GM13977 (cell line): Measurements from ENCODE around the gene IFNL1.
A peak's percentile ranks its signal among the peaks of the same experiment; 100 is the strongest.
"Not testable (repeated sequence)": the region's sequence is repeated elsewhere in the genome, so short reads cannot be mapped to it uniquely, and the experiment has no call there.

Source experiments
- DNase-seq: peaks from one replicate; pipeline ENCODE4 v3.0.0; 2012; ENCODE audit warnings: low spot score
- in situ Hi-C: fragments of 300-500 bp; cut with MboI; formaldehyde crosslinking; loops from one replicate; pipeline ENCODE4 v1.12.0; 2022; ENCODE audit warnings: low sequenced_read_pairs, low pct_unique_long_range_greater_than_20kb, mixed read lengths, inconsistent platforms; ENCODE audit not compliant: unreplicated experiment
- TF ChIP-seq, protein P1 (sequence below): IDR thresholded peaks from 2 replicates; pipeline ENCODE4 v1.5.1; 2012; ENCODE audit warnings: mild to moderate bottlenecking, control low read depth; ENCODE audit not compliant: insufficient read depth; ENCODE audit errors: extremely low read depth, missing control alignments

Gene IFNL1

DNA sequence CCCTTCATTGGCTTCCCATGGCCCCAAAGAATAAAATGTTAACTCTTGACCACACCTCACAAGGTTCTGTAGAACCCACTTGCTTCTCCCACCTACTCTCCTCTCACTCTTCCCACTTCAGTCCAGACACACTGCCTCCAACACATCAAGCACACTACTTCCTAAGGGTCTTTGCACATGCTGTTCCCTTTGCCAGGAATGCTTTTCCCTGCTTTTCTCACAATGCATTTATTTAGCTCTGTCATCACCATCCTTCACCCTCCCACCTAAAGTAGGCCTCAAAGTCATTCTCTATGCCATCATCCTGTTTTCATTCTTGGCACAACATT, 7.9 kb downstream of the IFNL1 start:
- TF ChIP-seq, protein P1, sequence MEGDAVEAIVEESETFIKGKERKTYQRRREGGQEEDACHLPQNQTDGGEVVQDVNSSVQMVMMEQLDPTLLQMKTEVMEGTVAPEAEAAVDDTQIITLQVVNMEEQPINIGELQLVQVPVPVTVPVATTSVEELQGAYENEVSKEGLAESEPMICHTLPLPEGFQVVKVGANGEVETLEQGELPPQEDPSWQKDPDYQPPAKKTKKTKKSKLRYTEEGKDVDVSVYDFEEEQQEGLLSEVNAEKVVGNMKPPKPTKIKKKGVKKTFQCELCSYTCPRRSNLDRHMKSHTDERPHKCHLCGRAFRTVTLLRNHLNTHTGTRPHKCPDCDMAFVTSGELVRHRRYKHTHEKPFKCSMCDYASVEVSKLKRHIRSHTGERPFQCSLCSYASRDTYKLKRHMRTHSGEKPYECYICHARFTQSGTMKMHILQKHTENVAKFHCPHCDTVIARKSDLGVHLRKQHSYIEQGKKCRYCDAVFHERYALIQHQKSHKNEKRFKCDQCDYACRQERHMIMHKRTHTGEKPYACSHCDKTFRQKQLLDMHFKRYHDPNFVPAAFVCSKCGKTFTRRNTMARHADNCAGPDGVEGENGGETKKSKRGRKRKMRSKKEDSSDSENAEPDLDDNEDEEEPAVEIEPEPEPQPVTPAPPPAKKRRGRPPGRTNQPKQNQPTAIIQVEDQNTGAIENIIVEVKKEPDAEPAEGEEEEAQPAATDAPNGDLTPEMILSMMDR: no peak
- DNase-seq: no peak
- in situ Hi-C loops: no loop called here

DNA sequence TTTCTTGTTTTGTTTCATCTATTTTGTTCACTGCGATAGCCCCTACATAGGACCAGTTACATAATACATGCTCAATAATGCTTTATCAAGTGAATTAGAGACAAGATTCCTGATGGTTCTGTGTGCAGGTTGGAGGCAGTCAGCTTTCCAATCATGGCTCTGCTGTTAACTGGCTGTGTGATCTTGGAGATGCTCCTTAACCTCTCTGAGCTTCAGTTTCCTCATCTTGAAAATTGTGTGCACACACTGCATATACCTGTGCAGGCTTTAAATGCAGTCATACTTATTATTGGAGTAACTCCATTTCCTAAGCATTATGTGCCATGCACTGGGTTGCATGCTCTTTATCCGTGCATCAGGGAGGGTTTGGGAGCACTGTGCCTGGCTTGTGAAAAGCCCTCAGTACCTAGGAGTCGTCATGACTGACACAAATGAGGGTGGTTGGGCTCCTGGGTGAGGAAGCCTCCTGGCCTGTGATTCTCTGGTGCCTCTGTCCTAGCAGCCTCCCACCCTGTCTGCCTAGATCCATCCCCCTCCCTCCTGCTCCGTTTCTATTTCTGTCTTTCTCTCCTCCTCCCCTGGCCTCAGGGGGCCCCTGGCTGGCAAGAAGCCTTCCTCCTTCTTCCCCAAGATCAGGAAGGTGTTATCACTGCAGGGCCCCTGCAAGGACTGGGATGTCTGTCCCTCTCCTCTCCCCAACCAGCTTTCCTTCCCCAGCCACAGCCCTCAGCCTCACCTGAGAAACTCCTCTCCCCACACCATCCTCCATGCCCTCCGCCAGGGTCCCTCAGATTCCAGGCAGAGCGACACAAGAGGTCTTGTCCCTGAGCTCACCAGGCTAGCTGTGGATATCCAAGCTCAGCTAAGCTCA, 8.7 kb downstream of the IFNL1 start:
- in situ Hi-C loops: no loop called here
- TF ChIP-seq, protein P1: no peak
- DNase-seq: peak; percentile 1

DNA sequence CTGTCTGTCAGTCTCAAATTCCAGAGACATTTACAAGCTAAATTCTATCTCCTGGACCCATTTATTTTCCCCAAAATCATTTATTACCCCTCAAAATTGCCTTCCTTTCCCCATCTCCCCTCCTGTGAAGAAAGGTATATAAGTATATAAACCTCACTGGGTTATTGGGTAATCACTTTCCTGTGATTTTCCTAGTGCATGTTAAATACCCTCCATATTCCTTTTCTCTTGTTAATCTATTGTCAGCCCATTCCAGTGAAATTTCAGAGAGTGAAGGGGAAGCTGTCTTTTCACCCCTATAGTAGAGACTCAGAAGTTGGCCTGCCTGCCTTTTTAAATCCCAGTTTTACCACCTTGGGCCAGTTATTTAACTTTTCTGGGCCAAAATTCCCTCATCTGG, 9.9 kb downstream of the IFNL1 start:
- in situ Hi-C loops: no loop called here
- DNase-seq: peak; percentile 6
- TF ChIP-seq, protein P1: no peak

DNA sequence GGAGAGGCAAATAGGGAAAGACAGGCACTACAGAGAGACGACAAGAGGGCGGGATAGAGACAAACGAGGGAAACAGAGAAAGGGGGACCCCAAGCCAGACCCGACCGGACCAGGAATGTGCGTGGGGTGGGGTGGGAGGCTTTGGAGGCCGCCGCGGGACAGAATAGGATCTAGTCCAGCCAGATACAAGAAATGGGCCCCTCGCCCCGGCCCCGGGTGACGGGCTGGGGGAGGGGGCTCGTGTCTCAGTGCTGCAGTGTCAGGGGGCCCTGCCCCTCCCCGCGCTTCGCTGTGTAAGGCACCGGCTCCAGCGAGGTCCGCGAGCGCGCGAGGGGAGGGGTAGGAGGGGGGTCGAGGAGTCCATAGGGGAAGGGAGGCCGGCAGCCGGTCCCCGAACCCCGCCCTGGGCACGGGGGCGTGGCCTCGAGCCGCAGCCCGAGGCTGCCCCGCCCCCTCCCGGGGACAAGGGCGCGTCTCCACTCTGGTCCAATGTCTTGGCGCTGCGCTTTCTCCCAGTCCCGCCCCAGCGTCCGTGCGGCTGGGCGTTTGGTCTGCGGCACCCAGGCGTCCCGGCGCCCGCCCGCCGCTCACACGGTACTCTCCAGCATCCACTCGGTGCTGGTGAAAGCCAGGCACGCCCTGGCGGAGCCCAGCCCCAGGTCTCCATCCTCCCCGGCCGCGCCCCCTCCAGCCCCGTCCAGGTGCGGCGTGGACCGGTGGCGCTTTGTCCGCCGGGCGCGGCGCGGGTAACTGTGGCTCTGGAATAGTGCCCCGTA, 11.0 kb downstream of the IFNL1 start:
- DNase-seq: peak; percentile 13
- in situ Hi-C loops: no loop called here
- TF ChIP-seq, protein P1: no peak

DNA sequence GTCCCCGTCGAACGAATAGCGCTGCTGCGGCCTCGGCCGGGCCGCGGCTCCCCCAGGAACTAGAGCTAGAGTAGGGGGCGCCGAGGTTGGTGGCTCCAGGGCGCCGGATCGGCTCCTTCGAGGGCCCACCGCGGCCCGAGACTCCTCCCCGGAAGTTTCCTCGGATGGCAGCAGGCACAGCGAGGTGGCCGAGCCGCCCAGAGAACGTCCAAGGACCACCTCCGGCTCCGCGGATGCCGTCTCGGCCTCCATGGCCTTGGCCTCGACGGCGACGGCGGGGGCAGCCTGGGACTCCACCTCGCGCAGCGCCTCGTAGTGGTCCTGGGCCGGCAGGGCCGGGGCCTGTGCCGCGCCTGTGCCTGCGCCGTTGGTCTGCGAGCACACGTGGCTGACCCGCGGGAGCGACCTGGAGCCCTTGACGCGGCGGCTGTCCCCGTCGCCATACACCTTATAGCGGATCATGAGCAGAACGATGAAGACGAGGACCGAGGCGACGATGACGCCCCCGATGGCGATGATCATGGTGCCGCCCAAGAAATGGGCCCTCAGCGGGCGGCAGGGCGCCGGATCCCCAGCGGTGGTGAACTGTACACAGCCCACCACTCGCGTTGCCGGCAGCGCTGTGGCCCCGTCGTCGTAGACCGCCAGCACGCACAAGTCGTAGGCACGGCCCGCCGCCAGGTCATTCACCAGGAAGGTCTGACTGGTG, 11.8 kb downstream of the IFNL1 start:
- TF ChIP-seq, protein P1: no peak
- in situ Hi-C loops: no loop called here
- peak; percentile 7 for DNase-seq

DNA sequence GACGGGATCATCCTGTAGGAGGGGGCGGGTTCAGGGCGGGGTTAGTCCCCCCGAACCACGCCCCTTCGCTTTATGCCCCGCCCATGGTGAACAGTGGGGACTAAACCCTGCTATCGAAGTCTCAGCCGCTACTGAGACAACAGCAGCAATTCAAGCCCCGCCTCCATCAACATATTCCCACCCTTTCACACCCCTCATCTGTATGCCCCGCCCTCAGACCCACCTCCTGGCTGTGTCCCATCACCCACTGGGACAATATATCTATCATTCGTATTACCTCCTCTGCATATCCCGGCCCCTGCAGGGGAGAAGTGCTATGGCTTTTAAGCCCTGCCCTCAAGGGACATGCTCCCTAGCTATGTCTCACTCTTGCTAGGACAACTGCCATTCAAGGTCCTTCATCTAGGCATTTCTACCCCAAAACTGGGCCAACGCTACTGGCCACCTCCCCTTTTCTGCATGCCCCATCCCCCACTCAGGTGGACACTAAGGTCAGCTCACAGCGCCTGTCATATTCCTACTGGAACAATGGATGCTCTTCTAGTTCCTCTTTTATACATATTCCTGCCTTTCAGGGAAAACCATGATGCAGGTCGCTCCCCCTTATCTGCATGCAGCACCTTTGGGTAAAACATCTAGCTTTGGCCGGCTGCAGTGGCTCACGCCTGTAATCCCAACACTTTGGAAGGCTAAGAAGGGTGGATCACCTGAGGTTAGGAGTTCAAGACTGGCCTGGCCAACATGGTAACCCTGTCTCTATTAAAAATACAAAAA, 12.5 kb downstream of the IFNL1 start:
- in situ Hi-C loops: no loop called here
- TF ChIP-seq, protein P1: no peak
- no peak for DNase-seq

DNA sequence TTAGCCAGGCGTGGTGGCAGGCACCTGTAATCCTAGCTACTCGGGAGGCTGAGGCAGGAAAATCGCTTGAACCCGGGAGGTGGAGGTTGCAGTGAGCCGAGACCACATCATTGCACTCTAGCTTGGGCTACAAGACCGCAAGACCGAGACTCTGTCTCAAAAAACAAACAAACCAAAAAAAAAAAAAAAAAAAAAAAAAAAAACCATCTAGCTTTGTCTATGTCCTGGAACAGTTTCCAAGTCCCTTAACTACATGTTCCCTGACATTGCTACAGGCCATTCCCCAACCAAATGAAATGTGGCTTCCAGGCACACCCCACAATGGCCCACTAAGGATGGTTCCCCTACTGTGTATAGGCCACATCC, 13.1 kb downstream of the IFNL1 start:
- DNase-seq, in situ Hi-C loops: not testable (repeated sequence)
